ENCODE results near the gene RAE1.

RAE1 gene

GRCh38 chr20:57351042-57351783 lies at the start of gene RAE1:
Gene RAE1, plus strand, starts transcription at chr20:57351255. Its CDS starts 2,784 bp downstream, at chr20:57354039.
- in situ Hi-C loops (cut with HindIII; ENCODE audit: low pct_ligation_motif_present, low pct_unique_long_range_greater_than_20kb, low sequenced_read_pairs) = no loop called here
- DNase-seq = peak; percentile 90

DNA sequence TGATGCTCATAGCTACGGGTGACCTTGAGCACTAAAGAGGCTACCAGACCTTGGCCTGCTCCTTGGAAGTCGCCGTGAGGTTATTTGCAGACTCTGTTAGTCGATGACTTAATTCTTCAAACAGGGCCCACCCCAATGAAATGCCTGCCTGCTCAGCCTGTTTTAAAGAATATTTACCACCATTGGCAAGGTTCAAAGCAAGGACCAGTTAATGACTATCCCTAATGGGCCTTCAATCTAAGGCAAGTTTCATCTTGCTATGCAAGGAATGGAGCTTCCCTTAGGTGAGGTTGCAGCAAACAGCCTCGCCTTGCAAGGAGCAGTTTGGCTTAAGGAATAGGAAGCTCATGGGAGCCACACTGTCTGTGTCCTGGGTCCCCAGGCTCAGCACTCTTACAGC lies 44.3 kb upstream of the RAE1 start:
- no peak for DNase-seq
- in situ Hi-C loops (cut with HindIII; ENCODE audit: low pct_ligation_motif_present, low pct_unique_long_range_greater_than_20kb, low sequenced_read_pairs) = no loop called here

DNA sequence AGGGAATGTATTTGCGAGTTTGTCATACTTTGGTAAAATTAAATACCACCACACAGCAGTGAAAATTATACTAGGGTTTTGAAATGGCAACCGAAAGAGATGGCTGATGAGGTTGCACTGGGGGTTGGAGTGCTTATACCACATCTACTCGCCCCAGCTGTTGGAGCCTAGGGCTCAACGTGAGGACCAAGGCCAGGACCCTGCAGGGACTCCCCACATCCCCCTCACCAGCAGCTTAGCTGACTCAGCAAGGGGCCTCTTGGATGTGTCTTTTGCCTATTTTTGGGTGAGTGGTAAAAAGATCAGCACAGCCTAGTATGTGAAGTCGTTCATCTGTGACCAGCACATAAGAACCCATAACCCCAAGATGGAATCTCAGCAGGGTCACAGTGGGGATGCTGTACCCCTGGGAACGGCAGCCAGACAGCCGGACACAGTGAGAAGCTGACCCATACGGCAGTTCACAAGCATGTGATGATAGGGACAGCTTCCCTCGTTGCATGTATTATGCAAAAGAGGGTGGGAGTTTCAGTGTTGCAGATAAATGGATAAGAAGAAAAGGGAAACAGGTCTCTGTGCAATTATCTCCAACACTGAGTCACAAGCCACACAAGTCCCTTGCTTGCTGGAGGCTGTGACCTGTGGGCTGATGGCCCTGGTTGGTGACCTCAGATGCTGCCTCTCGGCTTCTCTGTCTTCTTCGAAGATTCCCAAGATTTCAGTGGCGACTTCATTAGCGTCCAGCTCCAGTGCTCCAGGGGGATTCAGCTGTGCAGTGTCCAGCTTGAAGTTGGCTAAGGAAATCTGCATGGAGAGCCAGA lies 42.4 kb upstream of the RAE1 start:
- in situ Hi-C loops (cut with HindIII; ENCODE audit: low pct_ligation_motif_present, low pct_unique_long_range_greater_than_20kb, low sequenced_read_pairs) = no loop called here
- DNase-seq = no peak

DNA sequence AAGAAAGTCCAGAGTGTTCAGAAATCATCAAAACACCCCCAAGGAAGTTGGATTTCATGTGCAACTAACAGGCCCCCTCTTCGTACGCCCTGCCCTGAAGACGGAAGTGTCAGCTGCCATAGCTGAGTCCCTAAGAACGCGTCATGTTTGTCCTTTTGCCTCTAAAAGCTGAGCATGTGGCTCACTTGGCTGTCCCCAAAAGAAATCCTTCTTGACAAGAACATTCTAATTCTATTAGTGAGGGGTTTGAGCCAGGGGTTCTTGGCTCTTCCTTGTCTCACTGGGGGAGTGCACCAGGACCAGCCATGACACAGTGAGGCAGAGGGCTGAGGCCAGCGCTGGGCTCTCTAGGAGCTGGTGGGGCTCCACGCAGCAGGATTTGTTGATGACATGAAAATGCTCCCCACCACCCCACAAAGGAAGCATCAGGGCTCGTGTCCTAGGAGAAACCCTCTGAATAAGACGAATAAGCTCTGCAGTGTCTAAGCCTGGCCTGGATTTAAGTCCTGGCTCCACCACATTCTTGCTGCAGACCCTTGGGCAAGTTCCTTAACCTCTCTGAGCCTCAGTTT lies 41.4 kb upstream of the RAE1 start:
- in situ Hi-C loops (cut with HindIII; ENCODE audit: low pct_ligation_motif_present, low pct_unique_long_range_greater_than_20kb, low sequenced_read_pairs) = no loop called here

DNA sequence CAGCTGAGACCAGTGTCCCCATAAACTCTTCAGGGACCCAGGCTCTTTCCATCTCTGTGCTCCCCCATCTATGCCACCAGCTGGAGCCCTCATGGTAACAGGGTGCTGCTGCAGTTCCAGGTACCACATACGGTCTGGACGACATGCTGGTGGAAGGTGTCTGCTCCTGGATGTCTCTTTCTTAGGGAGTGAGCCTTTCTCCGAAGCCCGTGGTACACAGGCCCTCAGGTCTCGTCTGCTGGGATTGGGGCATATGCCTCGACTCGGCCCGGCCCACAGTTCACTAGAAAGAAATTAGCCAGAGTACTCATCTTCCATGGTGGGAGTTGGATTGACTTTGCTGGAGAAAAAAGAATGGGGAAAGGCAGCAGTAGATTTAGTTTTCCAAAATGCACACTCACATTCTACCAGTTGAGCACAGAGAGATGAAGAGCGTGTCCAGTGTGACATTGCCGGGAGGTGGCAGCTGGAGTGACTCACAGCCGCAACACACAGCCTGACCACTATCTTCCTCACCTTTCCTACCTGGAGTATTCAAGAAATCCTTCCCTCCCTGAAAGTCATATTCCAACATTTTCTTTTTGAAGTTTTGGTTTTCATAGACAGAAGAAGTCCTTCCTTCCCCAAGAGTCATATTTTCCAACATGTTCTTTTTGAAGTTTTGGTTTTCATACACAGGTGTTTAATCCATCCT lies 40.1 kb upstream of the RAE1 start:
- DNase-seq = no peak
- in situ Hi-C loops (cut with HindIII; ENCODE audit: low pct_ligation_motif_present, low pct_unique_long_range_greater_than_20kb, low sequenced_read_pairs) = no loop called here

More for the DNA sequence above, 41.4 kb upstream of the RAE1 start:
- DNase-seq = no peak

DNA sequence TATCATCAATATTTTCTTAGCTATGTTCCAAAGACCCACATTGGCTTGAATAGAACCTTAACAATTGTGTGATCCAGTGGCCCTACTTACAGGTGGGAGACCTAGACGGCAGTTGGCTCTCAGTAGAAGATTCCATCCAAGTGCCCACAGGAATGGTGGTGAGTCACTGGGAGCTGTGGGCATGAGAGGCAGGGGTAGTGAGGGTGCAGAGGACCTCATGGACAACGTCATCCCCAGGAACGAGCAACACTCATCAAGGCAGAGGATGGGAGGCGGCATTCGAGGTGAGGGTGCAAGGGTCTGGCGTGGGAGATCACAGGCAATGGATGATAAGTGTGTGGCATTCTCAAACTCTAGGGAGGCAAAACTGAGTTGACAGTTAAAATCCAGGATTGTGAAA lies 38.9 kb upstream of the RAE1 start:
- DNase-seq = no peak
- in situ Hi-C loops (cut with HindIII; ENCODE audit: low pct_ligation_motif_present, low pct_unique_long_range_greater_than_20kb, low sequenced_read_pairs) = no loop called here

DNA sequence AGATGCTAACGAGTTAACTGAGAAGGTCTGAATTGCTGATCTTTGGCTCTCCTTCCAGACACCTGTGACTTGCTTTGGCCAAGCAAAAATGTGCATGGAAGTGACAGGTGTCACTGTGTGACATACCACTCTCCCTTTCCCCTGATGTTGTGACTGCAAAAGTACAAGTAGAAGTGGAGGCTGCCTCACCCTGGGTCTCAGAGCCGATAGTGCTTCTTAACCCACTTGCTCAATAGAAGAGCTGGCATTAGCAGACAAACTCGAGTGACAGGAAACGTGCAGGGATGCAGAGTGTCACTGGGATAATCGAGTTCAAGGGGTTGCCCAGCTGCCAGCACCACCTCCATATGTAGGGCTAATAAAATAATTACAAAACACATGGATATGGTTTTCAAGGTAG lies 37.8 kb upstream of the RAE1 start:
- in situ Hi-C loops (cut with HindIII; ENCODE audit: low pct_ligation_motif_present, low pct_unique_long_range_greater_than_20kb, low sequenced_read_pairs) = no loop called here
- DNase-seq = no peak

GRCh38 chr20:57313951-57314350 lies 37.1 kb upstream of the RAE1 start:
- no peak for DNase-seq
- in situ Hi-C loops (cut with HindIII; ENCODE audit: low pct_ligation_motif_present, low pct_unique_long_range_greater_than_20kb, low sequenced_read_pairs) = no loop called here

GRCh38 chr20:57315083-57315975 lies 35.7 kb upstream of the RAE1 start:
- DNase-seq = no peak
- in situ Hi-C loops (cut with HindIII; ENCODE audit: low pct_ligation_motif_present, low pct_unique_long_range_greater_than_20kb, low sequenced_read_pairs) = no loop called here

- no peak for DNase-seq
Observed at GRCh38 chr20:57315976-57316480, 35.0 kb upstream of the RAE1 start.

GRCh38 chr20:57316795-57317201 lies 34.3 kb upstream of the RAE1 start:
- in situ Hi-C loops (cut with HindIII; ENCODE audit: low pct_ligation_motif_present, low pct_unique_long_range_greater_than_20kb, low sequenced_read_pairs) = no loop called here
- DNase-seq = no peak

More at GRCh38 chr20:57315976-57316480, 35.0 kb upstream of the RAE1 start:
- in situ Hi-C loops (cut with HindIII; ENCODE audit: low pct_ligation_motif_present, low pct_unique_long_range_greater_than_20kb, low sequenced_read_pairs) = no loop called here

GRCh38 chr20:57317316-57317788 lies 33.7 kb upstream of the RAE1 start:
- in situ Hi-C loops (cut with HindIII; ENCODE audit: low pct_ligation_motif_present, low pct_unique_long_range_greater_than_20kb, low sequenced_read_pairs) = no loop called here
- no peak for DNase-seq

DNA sequence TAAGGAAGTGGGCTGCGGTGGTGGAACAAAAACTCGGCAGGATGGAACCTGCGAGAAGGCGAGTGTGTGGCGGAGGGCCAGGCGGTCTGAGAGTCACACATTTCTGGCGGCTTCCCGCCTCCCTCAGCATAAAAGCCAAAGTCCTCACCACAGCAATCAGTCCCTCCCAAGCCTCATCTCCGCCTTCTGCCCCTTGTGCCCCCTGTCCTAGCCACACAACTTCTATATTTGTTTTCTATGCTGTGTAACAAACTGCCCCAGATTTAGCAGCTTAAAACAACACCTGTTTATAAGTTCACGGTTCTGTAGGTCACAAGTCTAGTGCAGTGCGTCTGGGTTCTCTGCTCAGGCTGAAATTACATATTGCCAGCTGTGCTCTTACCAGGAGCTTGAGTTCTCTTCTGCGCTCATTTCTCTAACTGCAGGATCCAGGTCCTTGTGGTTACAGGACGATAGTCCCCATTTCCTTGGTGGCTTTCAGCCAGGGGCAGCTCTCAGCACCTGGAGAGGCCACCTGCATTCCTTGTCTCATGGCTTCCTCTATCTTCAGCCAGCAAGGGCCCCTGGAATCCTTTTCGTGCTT lies 33.2 kb upstream of the RAE1 start:
- DNase-seq = no peak
- in situ Hi-C loops (cut with HindIII; ENCODE audit: low pct_ligation_motif_present, low pct_unique_long_range_greater_than_20kb, low sequenced_read_pairs) = no loop called here

GRCh38 chr20:57319584-57319983 lies 31.5 kb upstream of the RAE1 start:
- DNase-seq = no peak
- in situ Hi-C loops (cut with HindIII; ENCODE audit: low pct_ligation_motif_present, low pct_unique_long_range_greater_than_20kb, low sequenced_read_pairs) = no loop called here

GRCh38 chr20:57320358-57320757 lies 30.7 kb upstream of the RAE1 start:
- in situ Hi-C loops (cut with HindIII; ENCODE audit: low pct_ligation_motif_present, low pct_unique_long_range_greater_than_20kb, low sequenced_read_pairs) = no loop called here
- no peak for DNase-seq

DNA sequence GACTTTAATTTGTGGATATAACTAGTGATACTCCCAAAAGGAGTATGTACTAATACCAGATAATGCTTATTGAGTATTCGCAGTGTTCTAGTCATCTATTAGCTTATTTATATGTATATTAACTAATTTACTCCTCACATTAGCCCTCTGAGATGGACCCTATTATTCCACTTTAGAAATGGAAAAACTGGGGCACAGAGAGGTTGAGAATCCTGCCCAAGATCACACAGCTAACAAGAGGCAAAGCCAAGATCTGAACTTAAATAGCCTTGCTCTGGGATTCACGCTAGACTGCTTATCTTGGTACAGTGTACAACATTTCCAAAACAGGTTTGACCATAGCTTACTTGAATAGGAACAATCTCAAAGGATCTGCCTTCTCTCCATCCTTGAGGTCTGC lies 29.9 kb upstream of the RAE1 start:
- no peak for DNase-seq
- in situ Hi-C loops (cut with HindIII; ENCODE audit: low pct_ligation_motif_present, low pct_unique_long_range_greater_than_20kb, low sequenced_read_pairs) = no loop called here

DNA sequence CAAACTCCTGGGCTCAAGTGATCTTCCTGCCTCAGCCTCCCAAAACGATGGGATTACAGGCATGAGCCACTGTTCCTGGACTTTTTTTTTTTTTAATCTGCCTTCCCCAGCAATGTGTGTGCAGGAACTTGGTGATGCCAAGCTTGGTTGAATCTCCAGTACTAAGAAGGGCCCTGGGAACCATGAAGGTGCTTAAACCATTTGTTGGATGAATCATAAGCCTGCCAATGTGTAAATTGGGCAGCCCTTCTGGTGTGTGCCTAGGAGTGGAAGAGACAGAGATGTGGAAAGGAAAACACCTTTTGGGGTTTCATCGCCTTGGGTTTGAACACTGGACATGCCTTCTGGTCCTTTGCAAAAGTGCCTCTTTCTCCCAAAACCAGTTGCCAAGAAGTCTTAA lies 28.6 kb upstream of the RAE1 start:
- in situ Hi-C loops (cut with HindIII; ENCODE audit: low pct_ligation_motif_present, low pct_unique_long_range_greater_than_20kb, low sequenced_read_pairs) = no loop called here
- no peak for DNase-seq
